Natural killer cell (primary cell): ENCODE measurements around the gene MYOD1. TPM values are rescaled to one million over a fixed set of nuclear protein-coding genes. Genes with fewer than 3 reads are reported as not detected.

ENCODE experiments used
- ATAC-seq, 3 donors: fragments of 150-1000 bp in 2 of 3; fragments of 200-7000 bp in 1 of 3; cut with Tn5 transposase; 1 replicate in 1 of 3; 2 replicates in 2 of 3; pipeline ENCODE4 v1.10.0; 2021; ENCODE audit warnings: mild to moderate bottlenecking in 2 of 3, moderate library complexity in 2 of 3
- DNase-seq, 2 donors: peaks; one replicate each; pipeline versions ENCODE4 v3.0.0 to v3.0.0-alpha.2; 2013 to 2021; ENCODE audit warnings: mixed read lengths in 1 of 2
- H3K27ac ChIP-seq: one replicate; pipeline ENCODE4 v1.5.1; 2013; ENCODE audit warnings: mild to moderate bottlenecking, low read length
- H3K27me3 ChIP-seq: one replicate; pipeline ENCODE4 v1.6.1; 2013; ENCODE audit warnings: low read length; ENCODE audit not compliant: control insufficient read depth, insufficient read depth
- H3K36me3 ChIP-seq: one replicate; pipeline ENCODE4 v1.6.1; 2013; ENCODE audit warnings: low read length; ENCODE audit not compliant: control insufficient read depth, insufficient read depth
- H3K4me1 ChIP-seq: one replicate; pipeline ENCODE4 v1.6.1; 2013; ENCODE audit warnings: low read length; ENCODE audit not compliant: control insufficient read depth, insufficient read depth
- H3K4me3 ChIP-seq: one replicate; pipeline ENCODE4 v1.5.1; 2013; ENCODE audit warnings: low read length
- H3K9me3 ChIP-seq: one replicate; pipeline ENCODE4 v1.6.1; 2013; ENCODE audit warnings: low read length; ENCODE audit not compliant: control insufficient read depth, insufficient read depth
- H3K27ac Mint-ChIP-seq, 2 donors: one replicate each; pipeline ENCODE4 v1.8.0; 2022; ENCODE audit warnings: mild to moderate bottlenecking in 2 of 2, mixed read lengths in 2 of 2, moderate library complexity in 1 of 2
- H3K27me3 Mint-ChIP-seq, 2 donors: one replicate each; pipeline ENCODE4 v1.8.0; 2022; ENCODE audit warnings: low read depth in 2 of 2, mixed read lengths in 2 of 2
- H3K36me3 Mint-ChIP-seq: one replicate; pipeline ENCODE4 v1.8.0; 2022; ENCODE audit warnings: mixed read lengths
- H3K4me1 Mint-ChIP-seq, 2 donors: one replicate each; pipeline ENCODE4 v1.8.0; 2022; ENCODE audit warnings: mixed read lengths in 2 of 2
- H3K4me3 Mint-ChIP-seq: one replicate; pipeline ENCODE4 v1.8.0; 2022; ENCODE audit warnings: mild to moderate bottlenecking, moderate library complexity, mixed read lengths
- H3K9me3 Mint-ChIP-seq, 2 donors: one replicate each; pipeline ENCODE4 v1.8.0; 2022; ENCODE audit warnings: mixed read lengths in 2 of 2
- WGBS: methylation state at CpG from one replicate; pipeline ENCODE4 v1.1.7; 2013; ENCODE audit warnings: missing lambda C conversion rate; ENCODE audit not compliant: insufficient coverage; 5-methylcytosine and 5-hydroxymethylcytosine counted together
- intact Hi-C: fragments of 100-400 bp; cut with micrococcal nuclease; formaldehyde crosslinking; loops from one replicate; pipeline ENCODE4 v1.14.2; 2022
- total RNA-seq, 4 donors: library from RNA; stranded (reverse); fragments of 120-200 nt in 1 of 4; gene quantifications; one replicate each; pipeline versions ENCODE4 v1.2.3 to v1.2.4, GENCODE V29; 2013 to 2022
- TF ChIP-seq, protein P1 (sequence below): fragments of 200-600 bp; IDR thresholded peaks from one replicate; pipeline ENCODE4 v1.8.0; 2022; ENCODE audit warnings: antibody characterized with exemption

MYOD1 gene
- total RNA-seq, 3 donors from 2014 or later (not counting 1 experiment from before 2014, with no cell fraction given) = not detected

- TF ChIP-seq, protein P1, sequence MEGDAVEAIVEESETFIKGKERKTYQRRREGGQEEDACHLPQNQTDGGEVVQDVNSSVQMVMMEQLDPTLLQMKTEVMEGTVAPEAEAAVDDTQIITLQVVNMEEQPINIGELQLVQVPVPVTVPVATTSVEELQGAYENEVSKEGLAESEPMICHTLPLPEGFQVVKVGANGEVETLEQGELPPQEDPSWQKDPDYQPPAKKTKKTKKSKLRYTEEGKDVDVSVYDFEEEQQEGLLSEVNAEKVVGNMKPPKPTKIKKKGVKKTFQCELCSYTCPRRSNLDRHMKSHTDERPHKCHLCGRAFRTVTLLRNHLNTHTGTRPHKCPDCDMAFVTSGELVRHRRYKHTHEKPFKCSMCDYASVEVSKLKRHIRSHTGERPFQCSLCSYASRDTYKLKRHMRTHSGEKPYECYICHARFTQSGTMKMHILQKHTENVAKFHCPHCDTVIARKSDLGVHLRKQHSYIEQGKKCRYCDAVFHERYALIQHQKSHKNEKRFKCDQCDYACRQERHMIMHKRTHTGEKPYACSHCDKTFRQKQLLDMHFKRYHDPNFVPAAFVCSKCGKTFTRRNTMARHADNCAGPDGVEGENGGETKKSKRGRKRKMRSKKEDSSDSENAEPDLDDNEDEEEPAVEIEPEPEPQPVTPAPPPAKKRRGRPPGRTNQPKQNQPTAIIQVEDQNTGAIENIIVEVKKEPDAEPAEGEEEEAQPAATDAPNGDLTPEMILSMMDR = no peak
- 81% methylated on average over 8 of the region's 8 CpGs for WGBS
- Histone ChIP-seq H3K27me3 (no peaks in the 10 kb centered on the region), H3K27ac (no peak overlapping the region), H3K4me3 (no peak overlapping the region), H3K36me3 (no peaks in the 10 kb centered on the region), H3K9me3 (no peaks in the 10 kb centered on the region), H3K4me1 (no peaks in the 10 kb centered on the region)
- no peak overlapping the region for H3K4me3 Mint-ChIP-seq
- no peaks in the 10 kb centered on the region for H3K9me3 Mint-ChIP-seq
- ATAC-seq (no peak), DNase-seq (no peak)
- no peaks in the 10 kb centered on the region for H3K4me1 Mint-ChIP-seq
- H3K27ac Mint-ChIP-seq = no peak overlapping the region
- H3K36me3 Mint-ChIP-seq = no peaks in the 10 kb centered on the region
- peaks cover 9 to 17% of the 10 kb centered on the region in 2 donors for H3K27me3 Mint-ChIP-seq
- intact Hi-C loops = no loop called here
These were observed 28.7 kb downstream of the MYOD1 start for GRCh38 chr11:17748044-17748443.

- H3K9me3 ChIP-seq = no peaks in the 10 kb centered on the region
- TF ChIP-seq, protein P1 = no peak
- Mint-ChIP-seq H3K4me3 (no peak overlapping the region), H3K4me1 (no peaks in the 10 kb centered on the region), H3K27me3 (peaks cover 9 to 17% of the 10 kb centered on the region in 2 donors), H3K9me3 (no peaks in the 10 kb centered on the region), H3K27ac (no peak overlapping the region), H3K36me3 (no peaks in the 10 kb centered on the region)
- no peak overlapping the region for H3K4me3 ChIP-seq
- H3K27me3 ChIP-seq = no peaks in the 10 kb centered on the region
- intact Hi-C loops = no loop called here
- 72% methylated on average over 19 of the region's 19 CpGs for WGBS
- no peaks in the 10 kb centered on the region for H3K36me3 ChIP-seq
- ATAC-seq (no peak), DNase-seq (no peak)
- H3K27ac ChIP-seq = no peak overlapping the region
- no peaks in the 10 kb centered on the region for H3K4me1 ChIP-seq
These were observed 29.7 kb downstream of the MYOD1 start for GRCh38 chr11:17748761-17749721.

DNA sequence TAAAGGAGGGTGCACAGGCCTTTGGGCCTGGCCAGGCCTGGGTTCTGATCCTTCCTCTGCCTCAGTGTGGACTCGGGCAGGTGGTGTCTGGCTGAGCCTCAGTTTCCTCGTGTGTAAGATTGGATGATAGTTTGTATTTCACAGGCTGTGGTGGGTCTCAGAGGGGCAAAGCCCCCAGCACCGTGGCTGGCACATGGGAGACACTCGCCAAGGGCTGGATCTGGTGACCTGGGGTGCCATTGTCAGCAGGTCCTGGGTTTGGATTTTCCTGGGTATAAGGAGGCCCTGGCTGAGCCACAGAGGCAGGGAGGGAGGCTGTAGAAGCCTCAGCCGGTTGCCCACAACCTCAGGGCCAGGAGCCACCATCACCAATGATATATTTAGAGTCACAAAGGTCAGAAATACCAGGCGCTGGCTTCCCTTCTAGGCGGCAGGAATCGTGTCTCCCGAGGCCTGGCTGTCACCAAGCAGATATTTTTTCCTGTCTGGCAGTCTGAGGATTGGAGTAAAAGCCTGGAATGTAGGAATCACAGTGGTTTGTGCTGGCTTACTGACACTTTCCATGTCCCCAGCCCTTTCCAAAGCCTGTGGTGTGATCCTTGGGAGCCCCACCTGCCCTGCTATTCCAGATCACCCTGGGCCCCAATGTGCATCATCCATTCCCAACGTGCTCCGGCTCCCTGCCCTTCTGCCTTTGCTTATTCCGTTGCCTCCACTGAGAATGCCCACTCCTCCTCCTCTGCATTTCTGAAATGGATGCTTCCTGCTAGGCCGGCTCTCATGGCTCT lies 30.8 kb downstream of the MYOD1 start:
- Mint-ChIP-seq H3K27me3 (peaks cover 15 to 17% of the 10 kb centered on the region in 2 donors), H3K9me3 (no peaks in the 10 kb centered on the region), H3K27ac (no peak overlapping the region), H3K36me3 (no peaks in the 10 kb centered on the region), H3K4me3 (no peak overlapping the region), H3K4me1 (no peaks in the 10 kb centered on the region)
- intact Hi-C loops = no loop called here
- H3K27ac ChIP-seq = no peak overlapping the region
- TF ChIP-seq, protein P1 = no peak
- H3K27me3 ChIP-seq = no peaks in the 10 kb centered on the region
- DNase-seq (no peak), ATAC-seq (no peak)
- H3K4me1 ChIP-seq = no peaks in the 10 kb centered on the region
- H3K4me3 ChIP-seq = no peak overlapping the region
- H3K36me3 ChIP-seq = no peaks in the 10 kb centered on the region
- 62% methylated on average over 13 of the region's 13 CpGs for WGBS
- no peaks in the 10 kb centered on the region for H3K9me3 ChIP-seq
